Thoracic aorta (tissue), 2 donors: ENCODE measurements around the gene EPHA1. TPM values are rescaled to one million over a fixed set of nuclear protein-coding genes. Genes with fewer than 3 reads are reported as not detected.
A peak's percentile ranks its signal among the peaks of the same experiment; 100 is the strongest.

ENCODE experiments used
- ATAC-seq: fragments of 150-250 bp; one replicate; pipeline ENCODE4 v1.8.0; 2017; ENCODE audit warnings: low read depth; ENCODE audit not compliant: insufficient number of reproducible peaks, low FRiP score
- DNase-seq: peaks from one replicate; pipeline ENCODE4 v3.0.0-alpha.2; 2020; ENCODE audit warnings: low spot score
- H3K27ac ChIP-seq, 2 donors: fragments of 200-600 bp; sonication (generic); 1 replicate in 1 of 2; 2 replicates in 1 of 2; pipeline ENCODE4 v1.5.1; 2016; ENCODE audit warnings: mild to moderate bottlenecking in 2 of 2, moderate library complexity in 2 of 2
- H3K27me3 ChIP-seq: fragments of 200-600 bp; sonication (generic); replicated peaks from 2 replicates; pipeline ENCODE4 v1.6.0; 2016; ENCODE audit warnings: mild to moderate bottlenecking; ENCODE audit not compliant: insufficient read depth
- H3K36me3 ChIP-seq: fragments of 200-600 bp; sonication (generic); one replicate; pipeline ENCODE4 v1.5.1; 2016
- H3K4me1 ChIP-seq, 2 donors: fragments of 200-600 bp; sonication (generic); 1 replicate in 1 of 2; 2 replicates in 1 of 2; pipeline versions ENCODE4 v1.5.1 to v1.6.0; 2016; ENCODE audit warnings: low read depth in 2 of 2, mild to moderate bottlenecking in 1 of 2; ENCODE audit not compliant: control insufficient read depth in 1 of 2
- H3K4me3 ChIP-seq: fragments of 200-600 bp; sonication (generic); 2 replicates; pipeline ENCODE4 v1.5.1; 2016; ENCODE audit warnings: mild to moderate bottlenecking
- H3K9me3 ChIP-seq: fragments of 200-600 bp; sonication (generic); 2 replicates; pipeline ENCODE4 v1.5.1; 2016
- CTCF ChIP-seq: fragments of 200-600 bp; sonication (generic); IDR thresholded peaks from one replicate; pipeline ENCODE4 v1.5.1; 2019; ENCODE audit warnings: antibody characterized with exemption
- total RNA-seq, 2 donors: library from RNA; depleted of rRNA; stranded (reverse); fragments of >200 nt; gene quantifications; one replicate each; pipeline versions ENCODE4 v1.1.0 to v1.2.3, GENCODE V29; 2016

EPHA1 gene
- total RNA-seq, 2 donors from 2014 or later: 0.41 to 0.49 TPM

- ATAC-seq: no peak
- no peak overlapping the region for H3K27ac ChIP-seq
- no peak overlapping the region for H3K4me3 ChIP-seq
- no peak for TF ChIP-seq CTCF
- no peaks in the 10 kb centered on the region for H3K9me3 ChIP-seq
- no peaks in the 10 kb centered on the region for H3K27me3 ChIP-seq
- no peak for DNase-seq
- H3K4me1 ChIP-seq: no peaks in the 10 kb centered on the region
- H3K36me3 ChIP-seq: no peaks in the 10 kb centered on the region
Measured at GRCh38 chr7:143351060-143351459, 57.6 kb downstream of the EPHA1 start.

DNA sequence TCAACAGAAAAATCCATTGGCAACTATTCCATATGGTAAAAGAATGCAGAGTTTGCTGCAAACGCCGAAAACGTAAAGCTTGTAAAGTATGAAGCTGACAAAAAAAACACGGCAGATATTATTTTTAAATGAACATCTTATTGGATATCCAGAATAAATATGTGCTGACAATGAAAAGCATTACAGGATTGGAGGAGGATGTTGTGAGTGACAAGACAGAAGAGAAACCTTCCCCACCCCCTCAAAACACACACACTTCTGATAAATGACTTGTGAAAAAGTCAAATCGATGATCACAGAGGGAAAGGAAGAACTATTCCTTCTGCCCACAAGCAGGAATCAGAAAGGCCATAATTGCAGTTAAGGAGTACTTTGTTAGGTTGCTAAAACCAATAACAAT lies 60.7 kb downstream of the EPHA1 start:
- H3K9me3 ChIP-seq: no peaks in the 10 kb centered on the region
- no peak for TF ChIP-seq CTCF
- no peak overlapping the region for H3K4me3 ChIP-seq
- no peak overlapping the region for H3K27ac ChIP-seq
- H3K4me1 ChIP-seq: peaks cover 0 to 6% of the 10 kb centered on the region in 2 donors
- no peaks in the 10 kb centered on the region for H3K27me3 ChIP-seq
- no peaks in the 10 kb centered on the region for H3K36me3 ChIP-seq
- no peak for ATAC-seq
- no peak for DNase-seq

- ATAC-seq (no peak), DNase-seq (no peak)
- Histone ChIP-seq H3K4me1 (peaks cover 0 to 6% of the 10 kb centered on the region in 2 donors), H3K36me3 (no peaks in the 10 kb centered on the region), H3K27ac (no peak overlapping the region), H3K27me3 (no peaks in the 10 kb centered on the region), H3K4me3 (no peak overlapping the region), H3K9me3 (no peaks in the 10 kb centered on the region)
- TF ChIP-seq CTCF: no peak
Measured at GRCh38 chr7:143346018-143346417, 62.6 kb downstream of the EPHA1 start.

- peaks cover 0 to 6% of the 10 kb centered on the region in 2 donors for H3K4me1 ChIP-seq
- ATAC-seq (no peak), DNase-seq (no peak)
- no peak overlapping the region for H3K27ac ChIP-seq
- H3K36me3 ChIP-seq: no peaks in the 10 kb centered on the region
- H3K4me3 ChIP-seq: peak overlapping the region; percentile 41
- no peaks in the 10 kb centered on the region for H3K9me3 ChIP-seq
- H3K27me3 ChIP-seq: no peaks in the 10 kb centered on the region
- peak; percentile 30 for TF ChIP-seq CTCF
Measured at GRCh38 chr7:143345428-143345900, 63.2 kb downstream of the EPHA1 start.

DNA sequence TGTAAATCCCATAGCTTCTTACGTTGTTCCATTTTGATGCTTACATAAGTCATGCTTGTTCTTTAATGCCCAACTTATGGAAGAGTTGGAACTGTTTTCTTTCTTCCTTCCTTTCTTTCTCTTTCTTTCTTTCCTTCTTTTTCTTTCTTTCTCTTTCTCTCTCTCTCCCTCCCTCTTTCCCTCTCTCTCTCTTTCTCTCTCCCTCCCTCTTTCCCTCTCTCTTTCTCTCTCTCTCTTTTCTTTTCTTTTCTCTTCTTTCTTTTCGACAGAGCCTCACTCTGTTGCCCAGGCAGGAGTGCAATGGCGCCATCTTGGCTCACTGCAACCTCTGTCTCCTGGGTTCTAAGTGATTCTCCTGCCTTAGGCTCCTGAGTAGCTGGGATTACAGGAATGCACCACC lies 65.1 kb downstream of the EPHA1 start:
- H3K4me3 ChIP-seq: no peak overlapping the region
- no peaks in the 10 kb centered on the region for H3K27me3 ChIP-seq
- no peaks in the 10 kb centered on the region for H3K9me3 ChIP-seq
- no peak overlapping the region for H3K27ac ChIP-seq
- no peak for TF ChIP-seq CTCF
- H3K36me3 ChIP-seq: no peaks in the 10 kb centered on the region
- ATAC-seq (no peak), DNase-seq (no peak)
- H3K4me1 ChIP-seq: peaks cover 0 to 6% of the 10 kb centered on the region in 2 donors
